Liver (tissue), 9 donors: ENCODE measurements around the gene TM7SF2. TPM values are rescaled to one million over a fixed set of nuclear protein-coding genes. Genes with fewer than 3 reads are reported as not detected.

ENCODE experiments used
- DNase-seq: peaks from one replicate; pipeline ENCODE4 v3.0.0-alpha.2; 2017; ENCODE audit warnings: low spot score
- H3K27ac ChIP-seq, 2 donors: one replicate each; pipeline ENCODE4 v1.7.0; 2013; ENCODE audit warnings: inconsistent platforms in 2 of 2, low read length in 2 of 2, control low read depth in 1 of 2, low read depth in 1 of 2, mild to moderate bottlenecking in 1 of 2
- H3K27me3 ChIP-seq, 4 donors: one replicate each; pipeline versions ENCODE4 v1.6.1 to v1.7.0; 2013; ENCODE audit warnings: low read length in 3 of 4, inconsistent platforms in 1 of 4, mild to moderate bottlenecking in 1 of 4, moderate library complexity in 1 of 4; ENCODE audit not compliant: control insufficient read depth in 4 of 4, insufficient read depth in 4 of 4
- H3K36me3 ChIP-seq, 4 donors: one replicate each; pipeline versions ENCODE4 v1.6.1 to v1.7.0; 2013; ENCODE audit warnings: low read length in 3 of 4, mild to moderate bottlenecking in 3 of 4, low read depth in 1 of 4, moderate library complexity in 1 of 4; ENCODE audit not compliant: control insufficient read depth in 4 of 4, insufficient read depth in 3 of 4
- H3K4me1 ChIP-seq, 4 donors: one replicate each; pipeline versions ENCODE4 v1.6.1 to v1.7.0; 2013; ENCODE audit warnings: low read length in 3 of 4, mild to moderate bottlenecking in 3 of 4, moderate library complexity in 1 of 4; ENCODE audit not compliant: control insufficient read depth in 4 of 4, insufficient read depth in 4 of 4
- H3K4me3 ChIP-seq, 3 donors: one replicate each; pipeline versions ENCODE4 v1.6.1 to v1.7.0; 2013; ENCODE audit warnings: low read length in 3 of 3, control low read depth in 1 of 3, low read depth in 1 of 3, mild to moderate bottlenecking in 1 of 3
- H3K9ac ChIP-seq, 2 donors: one replicate each; pipeline ENCODE4 v1.7.0; 2013; ENCODE audit warnings: low read length in 2 of 2, mild to moderate bottlenecking in 2 of 2, moderate library complexity in 2 of 2, control low read depth in 1 of 2, low read depth in 1 of 2
- H3K9me3 ChIP-seq, 4 donors: one replicate each; pipeline versions ENCODE4 v1.6.1 to v1.7.0; 2013; ENCODE audit warnings: low read length in 3 of 4; ENCODE audit not compliant: control insufficient read depth in 4 of 4
- EGR1 ChIP-seq, 2 donors: IDR thresholded peaks; 2 replicates each; pipeline ENCODE4 v1.6.1; 2016 to 2018; ENCODE audit warnings: antibody characterized with exemption in 2 of 2, low read depth in 2 of 2
- FOXA1 ChIP-seq: IDR thresholded peaks from 2 replicates; pipeline ENCODE4 v1.6.1; 2016; ENCODE audit warnings: antibody characterized with exemption
- FOXA2 ChIP-seq: IDR thresholded peaks from 2 replicates; pipeline ENCODE4 v1.6.1; 2016; ENCODE audit warnings: antibody characterized with exemption
- GABPA ChIP-seq, 2 donors: IDR thresholded peaks in 1 of 2; conservative IDR thresholded peaks in 1 of 2; 2 replicates each; pipeline ENCODE4 v1.6.1; 2016; ENCODE audit warnings: antibody characterized with exemption in 2 of 2, mild to moderate bottlenecking in 1 of 2, moderate library complexity in 1 of 2
- HNF4G ChIP-seq: IDR thresholded peaks from 2 replicates; pipeline ENCODE4 v1.6.1; 2016; ENCODE audit warnings: antibody characterized with exemption
- JUND ChIP-seq, 2 donors: IDR thresholded peaks; 2 replicates each; pipeline ENCODE4 v1.6.1; 2016; ENCODE audit warnings: antibody characterized with exemption in 2 of 2
- NR2F2 ChIP-seq: IDR thresholded peaks from 2 replicates; pipeline ENCODE4 v1.6.1; 2016; ENCODE audit warnings: antibody characterized with exemption
- RXRA ChIP-seq, 2 donors: IDR thresholded peaks; 2 replicates each; pipeline ENCODE4 v1.6.1; 2017 to 2018; ENCODE audit warnings: antibody characterized with exemption in 2 of 2, mild to moderate bottlenecking in 1 of 2
- SP1 ChIP-seq: IDR thresholded peaks from 2 replicates; pipeline ENCODE4 v1.6.1; 2018; ENCODE audit warnings: antibody characterized with exemption, mild to moderate bottlenecking
- WGBS: extraction: QIAGEN DNeasy Blood & Tissue Kit; methylation state at CpG from one replicate; pipeline ENCODE4 v1.1.7; 2013; 5-methylcytosine and 5-hydroxymethylcytosine counted together
- polyA plus RNA-seq, 2 donors: library from polyadenylated mRNA; stranded (reverse) in 1 of 2; unstranded in 1 of 2; fragments of 200-250 nt in 1 of 2; fragments of >200 nt in 1 of 2; fragmentation: Nextera tagmentation in 1 of 2; extraction: Ambion mirVana in 1 of 2; gene quantifications; one replicate each; pipeline versions ENCODE4 v1.2.1 to v1.2.3, GENCODE V29; 2013 to 2015
- total RNA-seq, 2 donors: library from RNA; depleted of rRNA; stranded (reverse); fragments of >200 nt; gene quantifications; one replicate each; pipeline ENCODE4 v1.2.3, GENCODE V29; 2014
- TF ChIP-seq, protein P1 (sequence below): fragments of 150-350 bp; IDR thresholded peaks from 2 replicates; pipeline ENCODE4 v1.5.1; 2017; ENCODE audit warnings: improper control_type of control experiment, low read depth, low read length; ENCODE audit not compliant: missing input control
- TF ChIP-seq, protein P2 (sequence below): IDR thresholded peaks from 2 replicates; pipeline ENCODE4 v1.6.1; 2016; ENCODE audit warnings: antibody characterized with exemption
- TF ChIP-seq, protein P3 (sequence below): IDR thresholded peaks from 2 replicates; pipeline ENCODE4 v1.6.1; 2016; ENCODE audit warnings: antibody characterized with exemption
- donor health status: healthy.
- donor health status: healthy.
- donor health status: healthy.
- donor health status: healthy.
- donor health status: healthy.

Gene TM7SF2
- total and polyA plus RNA-seq, 4 donors = 39.0 to 337 (median 89.1) TPM

DNA sequence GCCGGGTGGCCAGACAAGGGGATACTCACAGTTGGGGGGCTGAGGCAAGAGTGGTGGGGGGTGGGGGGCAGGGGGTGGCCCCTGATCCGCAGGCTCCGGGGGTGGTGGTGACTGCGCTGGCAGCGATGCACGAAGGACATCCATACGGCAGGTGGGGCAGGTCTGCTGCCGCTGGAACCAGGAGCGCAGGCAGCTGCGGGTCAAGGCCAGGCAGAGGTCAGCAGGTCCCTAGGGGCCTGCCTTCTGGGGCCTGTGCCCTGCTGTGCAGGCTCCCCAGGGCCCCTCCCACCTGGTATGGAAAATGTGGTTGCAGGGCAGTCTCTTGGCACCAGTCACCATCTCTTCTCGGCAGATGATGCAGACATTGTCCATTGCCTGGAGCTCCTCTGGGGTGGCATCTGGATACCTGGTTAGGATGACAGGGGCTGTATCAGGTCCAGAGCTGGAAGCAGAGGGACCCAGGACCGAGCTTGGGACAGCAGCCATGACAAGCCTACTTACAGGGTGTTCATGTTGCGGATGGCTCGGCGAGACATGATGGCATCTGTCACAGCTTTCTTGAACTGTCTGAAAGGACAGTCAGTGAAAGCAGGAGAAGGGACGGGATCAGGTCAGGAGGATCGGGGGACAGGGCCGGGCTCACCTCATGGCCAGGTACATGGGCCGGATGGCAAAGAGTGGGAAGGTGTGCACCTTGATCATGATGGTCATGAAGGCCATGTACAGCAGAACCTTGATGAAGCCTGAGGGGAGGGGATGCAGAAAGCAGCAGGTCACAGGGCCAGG is 19.2 kb downstream of the TM7SF2 start:
- H3K9ac ChIP-seq = no peak overlapping the region
- H3K4me3 ChIP-seq = no peak overlapping the region
- H3K9me3 ChIP-seq = no peaks in the 10 kb centered on the region
- no peak for DNase-seq
- TF ChIP-seq, protein P1, sequence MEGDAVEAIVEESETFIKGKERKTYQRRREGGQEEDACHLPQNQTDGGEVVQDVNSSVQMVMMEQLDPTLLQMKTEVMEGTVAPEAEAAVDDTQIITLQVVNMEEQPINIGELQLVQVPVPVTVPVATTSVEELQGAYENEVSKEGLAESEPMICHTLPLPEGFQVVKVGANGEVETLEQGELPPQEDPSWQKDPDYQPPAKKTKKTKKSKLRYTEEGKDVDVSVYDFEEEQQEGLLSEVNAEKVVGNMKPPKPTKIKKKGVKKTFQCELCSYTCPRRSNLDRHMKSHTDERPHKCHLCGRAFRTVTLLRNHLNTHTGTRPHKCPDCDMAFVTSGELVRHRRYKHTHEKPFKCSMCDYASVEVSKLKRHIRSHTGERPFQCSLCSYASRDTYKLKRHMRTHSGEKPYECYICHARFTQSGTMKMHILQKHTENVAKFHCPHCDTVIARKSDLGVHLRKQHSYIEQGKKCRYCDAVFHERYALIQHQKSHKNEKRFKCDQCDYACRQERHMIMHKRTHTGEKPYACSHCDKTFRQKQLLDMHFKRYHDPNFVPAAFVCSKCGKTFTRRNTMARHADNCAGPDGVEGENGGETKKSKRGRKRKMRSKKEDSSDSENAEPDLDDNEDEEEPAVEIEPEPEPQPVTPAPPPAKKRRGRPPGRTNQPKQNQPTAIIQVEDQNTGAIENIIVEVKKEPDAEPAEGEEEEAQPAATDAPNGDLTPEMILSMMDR = no peak
- TF ChIP-seq JUND (IDR thresholded peaks at IDR 0.05) = no peak
- no peak for TF ChIP-seq HNF4G
- no peak for TF ChIP-seq SP1
- no peak for TF ChIP-seq GABPA (IDR thresholded peaks at IDR 0.05 in 1 of 2, conservative IDR thresholded peaks at IDR 0.05 in 1 of 2)
- no peak for TF ChIP-seq FOXA2
- TF ChIP-seq NR2F2 = no peak
- no peak for TF ChIP-seq FOXA1
- no peaks in the 10 kb centered on the region for H3K27me3 ChIP-seq
- WGBS = 80% methylated on average over 19 of the region's 19 CpGs
- no peak overlapping the region for H3K27ac ChIP-seq
- H3K36me3 ChIP-seq = peaks cover 43 to 71% (median 53%) of the 10 kb centered on the region in 4 donors
- peaks cover 0 to 39% (median 28%) of the 10 kb centered on the region in 4 donors for H3K4me1 ChIP-seq

DNA sequence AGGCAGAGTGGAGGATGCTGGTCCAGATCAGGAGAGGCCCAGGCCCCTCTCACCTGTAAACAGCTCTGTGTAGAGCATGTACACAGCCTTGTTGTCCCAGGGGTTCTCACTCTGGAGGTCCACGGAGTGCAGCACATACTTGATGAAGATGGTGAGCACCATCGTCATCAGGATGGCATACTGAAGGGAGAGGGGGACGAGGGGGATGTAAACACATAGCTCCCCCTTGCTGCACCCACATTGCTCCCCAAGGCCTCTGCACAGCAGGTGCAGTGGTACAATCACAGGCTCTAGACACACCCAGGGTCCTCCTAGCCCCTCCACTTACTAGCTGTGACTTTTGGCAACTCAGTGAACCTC is 19.7 kb downstream of the TM7SF2 start:
- peaks cover 0 to 45% (median 30%) of the 10 kb centered on the region in 4 donors for H3K4me1 ChIP-seq
- no peak for DNase-seq
- 83% methylated on average over 3 of the region's 3 CpGs for WGBS
- H3K9ac ChIP-seq = no peak overlapping the region
- H3K4me3 ChIP-seq = no peak overlapping the region
- TF ChIP-seq HNF4G (no peak), FOXA2 (no peak), GABPA (IDR thresholded peaks at IDR 0.05 in 1 of 2, conservative IDR thresholded peaks at IDR 0.05 in 1 of 2) (no peak), FOXA1 (no peak), RXRA (IDR thresholded peaks at IDR 0.05) (no peak), EGR1 (IDR thresholded peaks at IDR 0.05; ENCODE audit: low read depth in 2 of 2) (no peak)
- TF ChIP-seq, protein P2, sequence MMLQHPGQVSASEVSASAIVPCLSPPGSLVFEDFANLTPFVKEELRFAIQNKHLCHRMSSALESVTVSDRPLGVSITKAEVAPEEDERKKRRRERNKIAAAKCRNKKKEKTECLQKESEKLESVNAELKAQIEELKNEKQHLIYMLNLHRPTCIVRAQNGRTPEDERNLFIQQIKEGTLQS = no peak
- H3K9me3 ChIP-seq = no peaks in the 10 kb centered on the region
- no peak overlapping the region for H3K27ac ChIP-seq
- H3K27me3 ChIP-seq = no peaks in the 10 kb centered on the region
- peaks cover 43 to 65% (median 50%) of the 10 kb centered on the region in 4 donors for H3K36me3 ChIP-seq

DNA sequence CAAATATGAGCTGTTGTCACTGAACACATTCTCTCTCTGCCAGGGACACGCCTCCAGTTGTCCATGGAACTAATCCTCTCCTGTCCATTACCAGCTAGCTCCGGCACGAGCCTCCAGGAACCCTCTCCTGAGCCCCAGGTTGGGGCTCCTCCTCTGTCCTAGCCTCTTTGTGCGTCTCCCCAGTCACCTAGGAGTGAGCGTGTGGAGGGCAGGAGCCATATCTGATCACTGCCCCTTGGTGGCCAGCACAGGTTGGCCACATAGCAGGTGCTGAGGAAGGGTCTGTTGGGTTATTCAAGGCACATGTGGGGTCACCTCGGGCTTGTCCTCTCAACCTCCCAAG is 20.2 kb downstream of the TM7SF2 start:
- H3K9me3 ChIP-seq = no peaks in the 10 kb centered on the region
- WGBS = 76% methylated on average over 6 of the region's 6 CpGs
- H3K27me3 ChIP-seq = no peaks in the 10 kb centered on the region
- no peak overlapping the region for H3K9ac ChIP-seq
- DNase-seq = no peak
- peaks cover 41 to 60% (median 47%) of the 10 kb centered on the region in 4 donors for H3K36me3 ChIP-seq
- no peak overlapping the region for H3K4me3 ChIP-seq
- TF ChIP-seq HNF4G (no peak), FOXA2 (no peak), FOXA1 (no peak), SP1 (no peak), EGR1 (IDR thresholded peaks at IDR 0.05; ENCODE audit: low read depth in 2 of 2) (no peak), NR2F2 (no peak)
- TF ChIP-seq, protein P3, sequence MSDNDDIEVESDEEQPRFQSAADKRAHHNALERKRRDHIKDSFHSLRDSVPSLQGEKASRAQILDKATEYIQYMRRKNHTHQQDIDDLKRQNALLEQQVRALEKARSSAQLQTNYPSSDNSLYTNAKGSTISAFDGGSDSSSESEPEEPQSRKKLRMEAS = no peak
- peaks cover 0 to 46% (median 30%) of the 10 kb centered on the region in 4 donors for H3K4me1 ChIP-seq
- H3K27ac ChIP-seq = no peak overlapping the region
